Fibroblast of skin of back (primary cell): Measurements from ENCODE around the gene GPR153.
A peak's percentile ranks its signal among the peaks of the same experiment; 100 is the strongest.

Experiments
- DNase-seq: peaks from one replicate; pipeline ENCODE4 v3.0.0-alpha.2; 2013

The GPR153 gene

GRCh38 chr1:6268415-6268814 lies 7.5 kb upstream of the GPR153 start:
- no peak for DNase-seq

DNA sequence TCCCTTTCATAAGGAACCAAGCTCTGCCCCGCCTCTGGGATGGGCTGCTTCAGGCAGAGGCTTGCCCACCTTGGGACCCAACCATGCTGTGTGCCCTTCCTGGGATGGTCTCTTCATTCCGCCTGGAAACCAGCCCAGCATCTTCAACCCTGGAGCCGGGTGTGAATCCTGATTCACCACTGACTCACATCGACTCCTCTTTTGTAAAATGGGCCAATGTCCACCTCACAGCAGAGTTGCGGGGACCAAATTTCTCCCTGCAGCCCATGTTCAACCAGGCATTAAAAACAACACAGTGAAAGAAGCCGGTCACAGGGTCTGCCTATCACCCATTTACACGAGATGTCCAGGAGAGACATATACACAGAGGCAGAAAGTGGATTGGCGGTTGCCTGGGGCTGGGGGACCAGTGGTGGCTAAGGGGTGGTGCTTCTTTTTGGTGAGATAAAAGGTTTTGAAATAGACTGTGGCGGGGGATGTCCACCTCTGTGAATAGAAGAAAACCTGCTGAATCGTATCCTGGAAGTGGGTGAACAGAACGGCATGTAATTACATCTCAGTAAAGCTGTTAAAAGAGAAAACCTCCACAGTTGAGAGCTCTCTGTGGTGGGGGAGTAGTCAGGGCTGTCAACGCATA lies 6.9 kb upstream of the GPR153 start:
- no peak for DNase-seq

DNA sequence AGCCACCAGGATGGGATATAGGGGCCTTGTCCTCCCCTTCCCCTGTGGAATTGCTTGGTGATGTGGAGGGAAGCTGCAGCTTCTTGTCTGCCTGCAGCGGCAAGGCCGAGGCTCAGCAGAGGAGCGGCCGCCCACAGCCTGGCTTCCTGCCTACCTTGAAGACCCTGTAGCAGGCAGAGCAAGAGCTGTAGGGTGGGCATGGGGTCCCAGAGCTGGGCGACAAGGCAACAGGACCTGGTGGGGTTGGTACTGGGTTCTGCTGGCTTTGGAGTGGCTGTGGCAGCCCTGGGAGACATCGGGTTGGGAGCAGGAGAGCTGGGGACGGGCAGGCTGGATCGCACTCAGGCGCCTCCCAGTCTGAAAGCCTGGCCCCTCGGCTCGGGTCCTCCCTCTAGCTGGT lies 5.7 kb upstream of the GPR153 start:
- DNase-seq, result no peak

GRCh38 chr1:6265151-6265550 lies 4.3 kb upstream of the GPR153 start:
- DNase-seq, result no peak

- no peak for DNase-seq
These were observed 2.8 kb upstream of the GPR153 start for GRCh38 chr1:6263716-6264115.

- no peak for DNase-seq
These were observed 1.9 kb upstream of the GPR153 start for GRCh38 chr1:6262555-6263420.

DNA sequence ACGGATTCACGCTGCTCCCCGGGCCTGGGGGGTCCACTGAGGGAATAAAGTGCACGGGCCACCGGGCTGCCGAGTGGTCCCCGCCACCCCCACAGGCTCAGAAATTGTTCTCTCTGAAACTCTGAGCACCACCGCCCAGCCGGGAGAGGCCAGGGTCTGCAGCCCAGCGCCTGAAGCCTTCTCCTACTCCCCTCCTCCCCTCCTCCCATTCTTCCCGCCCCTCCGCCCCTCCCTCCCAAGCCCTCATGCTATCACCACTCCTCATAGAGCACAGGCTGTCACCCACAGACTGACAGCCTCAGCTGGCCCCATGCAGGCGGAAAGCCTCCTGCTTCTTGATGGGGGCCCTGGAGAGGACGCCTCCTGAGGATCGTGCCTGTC lies 707 bp upstream of the GPR153 start:
- DNase-seq, result no peak

DNA sequence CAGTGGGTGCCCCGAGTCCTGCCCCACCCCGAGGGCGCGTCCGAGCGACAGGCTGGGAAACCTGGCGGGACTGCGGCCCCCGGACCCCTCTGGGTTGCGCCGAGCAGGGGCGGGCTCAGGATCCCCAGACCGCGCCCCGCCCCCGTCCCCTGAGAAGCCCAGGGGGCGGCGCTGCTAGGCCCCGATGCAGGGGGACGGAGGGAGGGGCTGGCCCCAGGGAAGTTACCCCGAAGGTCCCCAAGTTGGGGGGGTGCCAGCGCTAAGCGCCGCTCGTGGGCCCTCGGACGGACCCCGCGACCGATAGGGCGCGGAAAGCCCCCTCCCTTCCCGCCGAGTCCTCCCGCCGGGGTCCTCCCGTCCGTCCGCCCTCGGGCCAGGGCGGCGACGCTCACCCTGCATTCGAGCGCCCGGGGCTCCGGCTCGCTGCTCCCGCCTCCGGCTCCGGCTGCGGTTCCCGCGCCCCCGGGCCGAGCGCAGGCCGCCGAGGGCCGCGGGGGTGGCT lies 414 bp downstream of the GPR153 start:
- no peak for DNase-seq

DNA sequence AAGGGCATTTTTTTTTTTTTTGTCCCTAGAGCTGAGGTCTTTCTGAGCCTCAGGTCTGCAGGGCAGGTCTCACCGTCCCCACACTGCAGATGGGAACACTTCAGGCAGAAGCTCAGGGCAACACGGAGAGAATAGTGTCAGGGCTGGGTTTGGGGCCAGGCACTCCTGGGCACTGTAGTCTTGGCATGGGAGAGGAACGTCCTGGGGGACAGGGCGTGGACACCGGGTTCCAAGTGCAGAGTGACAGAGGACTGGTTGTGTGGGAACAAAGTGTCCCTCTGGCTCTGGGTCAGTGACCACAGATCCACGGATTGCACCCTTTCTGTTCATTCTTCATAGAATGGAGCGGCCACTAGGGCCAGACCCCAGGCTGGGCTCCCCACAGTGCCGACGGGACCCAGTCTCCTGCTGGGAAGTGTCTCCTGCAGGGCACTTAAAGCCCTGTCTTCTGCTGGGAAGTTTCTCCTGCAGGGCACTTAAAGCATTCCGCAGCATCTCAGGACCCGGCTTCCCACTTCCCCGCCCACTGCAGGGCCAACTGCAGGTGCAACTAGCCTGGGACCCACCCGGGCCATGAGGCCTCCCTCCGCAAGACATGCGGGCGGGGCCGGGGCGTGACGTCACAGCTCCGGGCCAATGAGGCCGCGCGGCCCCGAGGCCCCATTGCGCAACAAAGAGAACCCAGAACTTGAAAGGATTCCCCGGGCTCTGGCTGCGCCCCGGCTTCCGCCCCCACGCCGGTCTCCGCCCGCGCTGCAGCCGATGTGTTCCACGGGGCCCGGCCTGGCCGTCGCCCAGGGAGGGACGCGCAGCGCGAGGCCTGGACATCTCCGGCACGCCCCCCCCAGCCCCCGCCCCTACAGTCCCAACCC lies 1.2 kb downstream of the GPR153 start:
- peak; percentile 57 for DNase-seq

- DNase-seq, result no peak
These were observed 2.2 kb downstream of the GPR153 start for GRCh38 chr1:6258675-6259074.

DNA sequence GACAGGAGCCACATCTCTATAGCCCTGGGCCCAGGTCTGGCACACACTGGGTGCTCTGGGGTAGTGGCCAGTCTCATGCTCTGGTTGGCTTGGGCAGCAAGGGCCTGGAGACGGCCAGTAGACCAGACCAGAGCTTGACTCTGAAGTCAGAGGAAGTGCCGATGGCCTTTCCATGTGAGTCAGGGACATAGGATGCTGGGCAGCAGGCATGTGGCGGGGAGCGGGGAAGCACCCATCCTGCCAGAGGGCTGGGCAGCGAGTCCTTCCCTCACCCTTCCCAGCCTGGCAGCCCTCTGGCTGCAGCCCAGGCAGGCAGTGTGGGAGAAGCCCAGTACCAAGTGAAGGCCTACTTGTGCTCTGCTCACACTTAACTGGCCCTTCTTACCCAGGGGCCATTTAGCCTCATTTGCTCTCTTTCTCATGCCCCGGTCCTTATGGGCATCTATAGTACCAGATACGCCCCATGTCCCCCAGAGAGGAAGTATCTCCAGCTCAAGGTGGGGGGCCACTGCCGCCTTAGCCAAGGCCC lies 3.3 kb downstream of the GPR153 start:
- no peak for DNase-seq

DNA sequence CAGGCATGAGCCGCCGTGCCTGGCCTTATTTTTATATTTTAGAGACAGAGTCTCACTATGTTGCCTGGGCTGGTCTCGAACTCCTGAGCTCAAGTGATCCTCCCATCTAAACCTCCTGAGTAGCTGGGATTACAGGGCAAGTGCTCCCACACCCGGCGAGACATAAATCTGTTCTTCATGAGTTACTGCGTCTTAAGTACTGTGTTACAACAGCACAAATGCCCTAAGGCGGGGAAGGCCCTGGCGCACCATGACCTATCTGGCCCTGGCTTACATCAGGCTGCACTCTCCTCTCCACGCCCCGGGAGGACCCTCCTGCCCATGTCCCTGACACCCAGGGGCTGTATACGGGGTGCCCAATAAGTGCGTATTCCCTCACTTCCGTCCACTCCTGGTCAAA lies 4.3 kb downstream of the GPR153 start:
- DNase-seq, result no peak

DNA sequence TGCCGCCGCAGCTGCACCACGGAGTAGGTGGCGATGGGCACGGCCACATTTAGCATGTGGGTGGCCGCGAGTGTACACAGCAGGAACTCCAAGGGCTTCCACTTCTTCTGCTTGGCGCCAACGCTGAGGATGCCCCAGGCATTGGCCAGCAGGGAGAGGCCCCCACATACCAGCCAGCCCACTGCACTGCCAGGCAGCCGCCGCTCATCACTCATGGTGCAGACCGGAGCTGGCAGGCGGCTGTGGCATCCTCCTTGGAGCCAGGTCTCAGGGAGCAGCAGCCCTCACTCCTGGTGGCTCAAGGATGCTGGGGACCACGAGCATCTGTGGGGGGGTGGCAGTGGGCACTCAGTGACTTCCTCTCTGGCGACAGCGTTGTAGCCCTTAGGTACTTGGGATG lies 6.2 kb downstream of the GPR153 start:
- no peak for DNase-seq

- no peak for DNase-seq
These were observed 7.5 kb downstream of the GPR153 start for GRCh38 chr1:6253380-6253779.

- DNase-seq, result no peak
These were observed 8.6 kb downstream of the GPR153 start for GRCh38 chr1:6252374-6252710.

DNA sequence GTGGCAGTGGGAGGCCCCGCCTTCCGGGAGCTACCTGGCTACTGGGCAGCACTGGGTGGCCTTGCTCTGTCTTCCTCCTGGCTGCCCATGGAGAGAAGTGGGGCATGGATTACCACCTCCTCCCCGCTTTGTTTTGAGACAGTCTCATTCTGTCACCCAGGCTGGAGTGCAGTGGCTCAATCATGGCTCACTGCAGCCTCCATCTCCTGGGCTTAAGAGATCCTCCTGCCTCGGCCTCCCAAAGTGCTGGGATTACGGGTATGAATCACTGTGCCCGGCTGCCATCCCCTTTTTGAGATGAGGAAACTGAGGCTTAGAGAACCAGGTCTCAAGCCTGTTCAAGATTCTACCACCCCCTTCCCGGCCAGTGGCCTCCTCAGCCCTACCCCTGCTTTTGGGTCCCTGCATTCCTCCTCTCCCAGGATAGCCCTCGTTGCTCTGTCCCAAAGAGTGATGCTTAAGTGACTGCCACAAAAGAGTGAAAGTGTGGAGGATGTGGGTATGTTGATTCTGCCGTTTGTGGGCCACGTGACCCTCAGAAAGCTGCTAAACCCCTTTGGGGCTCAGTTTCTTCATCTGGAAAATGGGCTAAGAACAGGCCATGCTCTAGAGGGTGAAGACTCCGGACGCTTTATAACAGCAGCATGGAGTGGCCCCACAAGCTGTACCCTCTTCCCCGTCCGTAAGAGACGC lies 9.1 kb downstream of the GPR153 start:
- DNase-seq, result no peak

DNA sequence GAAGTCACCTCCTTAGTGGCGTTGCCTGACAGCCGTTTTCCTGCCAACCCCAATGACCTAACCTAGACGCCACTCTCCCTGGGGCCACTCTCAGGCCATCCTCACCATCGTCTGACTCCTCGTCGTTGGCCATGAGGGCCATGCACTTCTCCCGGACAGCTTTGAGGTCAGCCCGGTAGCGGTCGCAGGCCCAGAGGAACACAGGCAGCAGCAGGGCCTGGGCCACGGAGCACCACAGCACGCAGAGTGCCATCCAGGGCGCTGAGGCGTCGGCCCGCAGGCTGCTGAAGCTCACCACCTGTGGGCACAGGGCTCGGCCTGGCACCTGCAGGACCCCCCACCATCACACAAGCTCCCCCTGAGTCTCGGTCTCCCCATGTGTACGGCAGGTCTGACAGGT lies 9.7 kb downstream of the GPR153 start:
- DNase-seq, result no peak

- DNase-seq, result no peak
These were observed 10.9 kb downstream of the GPR153 start for GRCh38 chr1:6249739-6250689.

DNA sequence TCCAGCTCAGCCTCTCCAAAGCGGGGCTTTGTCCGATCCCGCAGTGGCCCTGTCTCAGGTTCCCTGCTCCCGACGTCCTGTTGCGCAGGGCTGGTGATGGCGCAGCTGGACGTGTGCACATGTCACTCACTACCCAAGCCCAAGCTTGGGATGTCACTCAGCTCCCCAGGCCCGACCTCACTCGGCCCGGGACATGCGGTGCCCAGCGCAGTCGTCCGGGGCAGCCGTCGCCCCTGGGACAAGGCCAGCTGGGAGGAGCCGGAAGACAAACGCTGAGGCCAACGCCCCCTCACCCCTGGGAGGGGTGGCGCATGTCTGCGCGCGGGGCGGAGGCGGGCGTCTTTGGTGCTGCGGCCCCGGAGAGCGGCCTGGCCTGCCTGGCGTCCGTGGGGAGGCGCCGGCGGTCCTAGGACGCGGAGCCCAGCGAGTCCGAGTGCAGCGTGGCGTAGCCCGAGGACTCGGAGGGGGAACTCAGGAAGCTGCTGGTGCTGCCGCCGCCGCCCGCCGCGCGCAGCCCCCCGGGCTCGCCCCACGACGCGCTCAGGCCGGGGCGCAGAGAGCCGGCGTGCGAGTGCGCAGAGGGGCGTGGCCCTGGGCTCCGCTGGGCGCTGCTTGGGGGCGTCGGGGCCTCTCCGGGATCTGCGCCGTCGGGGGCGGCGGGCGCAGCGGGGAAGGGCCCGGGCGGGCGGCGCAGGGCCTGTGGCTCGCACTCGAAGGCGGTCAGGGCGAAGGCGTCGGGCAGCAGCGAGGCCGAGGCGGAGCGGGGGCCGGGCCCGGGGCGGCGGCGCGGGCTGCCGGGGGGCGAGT lies 11.8 kb downstream of the GPR153 start:
- DNase-seq, result no peak

DNA sequence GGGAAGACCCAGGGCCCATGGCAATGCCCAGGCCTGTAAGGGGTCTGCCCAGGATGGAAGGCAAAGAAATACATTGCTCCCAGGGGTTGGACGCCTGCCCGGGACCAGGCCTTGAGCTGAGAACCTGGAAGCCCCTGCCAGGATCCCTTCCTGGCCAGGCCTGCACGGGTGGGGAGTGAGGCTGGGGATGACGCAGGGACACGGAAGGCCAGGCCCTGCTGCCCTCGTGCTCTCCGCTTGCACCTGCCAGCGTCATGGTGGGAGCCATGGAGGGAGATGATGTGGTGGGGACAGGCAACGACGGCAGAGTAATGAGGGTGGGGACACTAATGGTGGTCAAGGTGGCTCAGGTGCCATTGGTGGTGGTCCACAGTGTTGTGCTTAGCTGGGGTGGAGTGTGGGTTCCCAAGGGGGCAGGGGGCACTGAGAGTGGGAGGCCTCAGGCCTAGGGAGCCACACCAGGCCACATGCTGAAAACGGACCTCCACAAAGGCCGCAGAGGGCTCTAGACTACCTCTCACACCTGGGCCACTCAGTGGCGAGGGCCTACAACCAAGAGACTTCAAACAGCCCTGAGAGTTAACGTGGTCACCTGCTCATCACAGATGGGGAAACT lies 12.6 kb downstream of the GPR153 start:
- no peak for DNase-seq
